Measurements from ENCODE around the gene DLGAP4. TPM values are rescaled to one million over a fixed set of nuclear protein-coding genes. Genes with fewer than 3 reads are reported as not detected.

Gene DLGAP4
- total RNA-seq, 4 donors from 2014 or later, result 38.6 to 193 (median 80.5) TPM

DNA sequence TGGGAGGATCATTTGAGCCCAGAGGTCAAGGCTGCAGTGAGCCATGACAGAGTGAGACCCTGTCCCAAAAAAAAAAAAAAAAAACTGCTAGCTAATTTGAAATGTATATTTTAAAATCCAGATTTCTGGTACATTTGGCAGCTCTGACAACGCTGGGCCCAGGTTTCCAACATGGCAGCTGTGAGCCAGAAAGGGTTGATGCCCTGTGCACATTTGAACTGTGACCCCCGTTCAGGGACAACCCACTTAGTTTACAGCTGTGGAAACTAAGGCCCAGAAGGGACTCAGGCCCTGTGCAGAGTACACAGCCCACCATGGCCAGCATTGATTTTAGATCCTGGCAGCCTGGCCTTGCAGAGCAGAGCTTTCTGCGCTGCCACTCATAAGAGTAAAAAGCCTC lies 179.1 kb downstream of the DLGAP4 start:
- intact Hi-C loops (cut with DNase I; ENCODE audit: low total_unique reads), result no loop called here

DNA sequence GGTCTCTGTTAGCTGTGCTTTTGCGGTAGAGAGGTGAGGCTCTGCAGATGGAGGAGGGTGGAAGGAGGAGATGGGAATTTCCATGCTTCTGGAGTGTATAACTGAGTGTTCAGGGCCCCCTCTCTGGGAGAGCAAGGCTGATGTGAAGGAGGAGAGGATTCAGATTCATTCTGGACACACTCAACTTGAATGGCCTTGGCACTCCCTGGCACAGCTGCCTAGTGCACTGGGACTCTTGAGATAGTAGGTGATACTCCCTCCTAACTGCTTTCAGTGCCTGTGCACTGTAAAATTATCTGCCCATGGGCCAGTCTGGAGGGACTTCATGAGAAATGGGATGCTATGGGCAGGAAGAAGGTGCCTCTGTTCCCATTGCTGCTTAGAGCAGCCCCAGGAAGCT lies 180.9 kb downstream of the DLGAP4 start:
- H3K4me3 ChIP-seq, result no peak overlapping the region
- TF ChIP-seq, protein P1, sequence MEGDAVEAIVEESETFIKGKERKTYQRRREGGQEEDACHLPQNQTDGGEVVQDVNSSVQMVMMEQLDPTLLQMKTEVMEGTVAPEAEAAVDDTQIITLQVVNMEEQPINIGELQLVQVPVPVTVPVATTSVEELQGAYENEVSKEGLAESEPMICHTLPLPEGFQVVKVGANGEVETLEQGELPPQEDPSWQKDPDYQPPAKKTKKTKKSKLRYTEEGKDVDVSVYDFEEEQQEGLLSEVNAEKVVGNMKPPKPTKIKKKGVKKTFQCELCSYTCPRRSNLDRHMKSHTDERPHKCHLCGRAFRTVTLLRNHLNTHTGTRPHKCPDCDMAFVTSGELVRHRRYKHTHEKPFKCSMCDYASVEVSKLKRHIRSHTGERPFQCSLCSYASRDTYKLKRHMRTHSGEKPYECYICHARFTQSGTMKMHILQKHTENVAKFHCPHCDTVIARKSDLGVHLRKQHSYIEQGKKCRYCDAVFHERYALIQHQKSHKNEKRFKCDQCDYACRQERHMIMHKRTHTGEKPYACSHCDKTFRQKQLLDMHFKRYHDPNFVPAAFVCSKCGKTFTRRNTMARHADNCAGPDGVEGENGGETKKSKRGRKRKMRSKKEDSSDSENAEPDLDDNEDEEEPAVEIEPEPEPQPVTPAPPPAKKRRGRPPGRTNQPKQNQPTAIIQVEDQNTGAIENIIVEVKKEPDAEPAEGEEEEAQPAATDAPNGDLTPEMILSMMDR (IDR thresholded peaks at IDR 0.05), result no peak
- TF ChIP-seq POLR2A (IDR thresholded peaks at IDR 0.05), result no peak
- H3K36me3 ChIP-seq, result no peaks in the 10 kb centered on the region
- H3K27ac ChIP-seq, result no peak overlapping the region
- intact Hi-C loops (cut with DNase I; ENCODE audit: low total_unique reads), result no loop called here
- H3K27me3 ChIP-seq, result no peaks in the 10 kb centered on the region
- H3K4me1 ChIP-seq, result peaks cover 8 to 16% of the 10 kb centered on the region in 2 donors
- no peak for DNase-seq
- H3K9me3 ChIP-seq, result no peaks in the 10 kb centered on the region

More for the DNA sequence above, 179.1 kb downstream of the DLGAP4 start:
- TF ChIP-seq POLR2A (IDR thresholded peaks at IDR 0.05), result no peak
- TF ChIP-seq, protein P1 (IDR thresholded peaks at IDR 0.05), result no peak
- Histone ChIP-seq H3K36me3 (no peaks in the 10 kb centered on the region), H3K9me3 (no peaks in the 10 kb centered on the region), H3K4me1 (peaks cover 8 to 11% of the 10 kb centered on the region in 2 donors), H3K4me3 (no peak overlapping the region), H3K27me3 (no peaks in the 10 kb centered on the region), H3K27ac (no peak overlapping the region)
- DNase-seq, result no peak

DNA sequence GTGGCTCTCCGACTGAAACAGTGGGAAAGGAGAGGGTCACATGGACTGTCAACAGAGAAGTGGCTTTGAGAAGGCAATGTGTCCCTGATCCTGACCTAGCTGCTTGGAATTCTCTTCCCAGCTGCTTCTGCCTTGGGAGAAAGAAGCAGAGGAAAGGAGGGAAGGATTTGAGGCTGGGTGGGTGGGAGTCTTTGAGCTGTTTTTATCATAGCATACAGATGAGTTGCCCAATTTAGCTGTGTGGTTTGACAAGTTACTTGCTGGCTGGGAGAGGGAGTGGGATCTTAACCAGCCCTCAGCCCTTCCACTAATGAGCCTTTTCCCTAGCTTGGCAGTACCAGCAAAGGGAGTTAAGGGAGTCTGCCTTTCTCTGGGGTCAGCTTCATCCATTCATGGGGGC lies 184.1 kb downstream of the DLGAP4 start:
- TF ChIP-seq, protein P1 (IDR thresholded peaks at IDR 0.05), result no peak
- TF ChIP-seq POLR2A (IDR thresholded peaks at IDR 0.05), result no peak
- Histone ChIP-seq H3K36me3 (no peaks in the 10 kb centered on the region), H3K27ac (peak overlapping the region; percentile 23 to 44), H3K4me1 (peaks cover 6 to 8% of the 10 kb centered on the region in 2 donors), H3K27me3 (no peaks in the 10 kb centered on the region), H3K4me3 (no peak overlapping the region), H3K9me3 (no peaks in the 10 kb centered on the region)
- intact Hi-C loops (cut with DNase I; ENCODE audit: low total_unique reads), result no loop called here
- DNase-seq, result no peak

DNA sequence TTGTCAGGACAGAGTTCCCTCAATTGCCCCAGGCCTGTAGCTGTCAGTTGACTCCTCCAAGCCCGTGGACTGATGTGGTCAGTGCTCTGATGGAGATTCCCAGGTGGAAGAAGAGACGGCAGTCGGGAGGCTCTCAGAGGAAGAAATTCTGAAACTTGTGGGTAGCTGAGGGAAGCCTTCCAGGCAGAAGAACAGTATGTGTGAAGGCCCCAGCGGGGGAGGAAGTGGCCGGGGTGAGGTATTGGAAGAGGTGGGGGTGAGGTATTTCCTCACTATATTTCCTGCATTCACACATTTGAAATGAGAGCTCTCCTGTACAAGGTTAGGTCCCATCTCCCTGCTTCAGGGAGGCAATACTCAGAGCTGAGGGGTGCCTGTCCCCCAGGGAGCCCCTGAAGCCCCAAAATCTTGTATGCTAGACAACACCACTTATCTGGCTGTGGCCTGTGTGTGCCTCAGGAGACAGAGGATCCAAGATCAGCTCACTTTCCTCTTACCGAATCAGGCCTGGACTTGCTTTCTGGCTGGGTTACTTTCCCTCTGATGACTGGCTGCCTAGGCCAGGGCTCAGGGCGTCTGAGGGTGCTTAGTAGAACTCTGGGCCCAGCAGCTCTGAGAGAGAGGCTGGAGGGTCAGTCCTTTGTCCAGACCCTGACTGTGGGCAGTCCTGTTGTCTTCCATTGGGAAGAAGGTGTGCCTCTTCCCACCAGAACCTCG lies 185.9 kb downstream of the DLGAP4 start:
- peaks cover 0 to 6% of the 10 kb centered on the region in 2 donors for H3K4me1 ChIP-seq
- no peak overlapping the region for H3K4me3 ChIP-seq
- no peak for DNase-seq
- no peaks in the 10 kb centered on the region for H3K36me3 ChIP-seq
- no peaks in the 10 kb centered on the region for H3K9me3 ChIP-seq
- intact Hi-C loops (cut with DNase I; ENCODE audit: low total_unique reads), result no loop called here
- H3K27me3 ChIP-seq, result no peaks in the 10 kb centered on the region
- peak overlapping the region; percentile 65 to 75 for H3K27ac ChIP-seq
- TF ChIP-seq, protein P1 (IDR thresholded peaks at IDR 0.05), result no peak
- no peak for TF ChIP-seq POLR2A (IDR thresholded peaks at IDR 0.05)

DNA sequence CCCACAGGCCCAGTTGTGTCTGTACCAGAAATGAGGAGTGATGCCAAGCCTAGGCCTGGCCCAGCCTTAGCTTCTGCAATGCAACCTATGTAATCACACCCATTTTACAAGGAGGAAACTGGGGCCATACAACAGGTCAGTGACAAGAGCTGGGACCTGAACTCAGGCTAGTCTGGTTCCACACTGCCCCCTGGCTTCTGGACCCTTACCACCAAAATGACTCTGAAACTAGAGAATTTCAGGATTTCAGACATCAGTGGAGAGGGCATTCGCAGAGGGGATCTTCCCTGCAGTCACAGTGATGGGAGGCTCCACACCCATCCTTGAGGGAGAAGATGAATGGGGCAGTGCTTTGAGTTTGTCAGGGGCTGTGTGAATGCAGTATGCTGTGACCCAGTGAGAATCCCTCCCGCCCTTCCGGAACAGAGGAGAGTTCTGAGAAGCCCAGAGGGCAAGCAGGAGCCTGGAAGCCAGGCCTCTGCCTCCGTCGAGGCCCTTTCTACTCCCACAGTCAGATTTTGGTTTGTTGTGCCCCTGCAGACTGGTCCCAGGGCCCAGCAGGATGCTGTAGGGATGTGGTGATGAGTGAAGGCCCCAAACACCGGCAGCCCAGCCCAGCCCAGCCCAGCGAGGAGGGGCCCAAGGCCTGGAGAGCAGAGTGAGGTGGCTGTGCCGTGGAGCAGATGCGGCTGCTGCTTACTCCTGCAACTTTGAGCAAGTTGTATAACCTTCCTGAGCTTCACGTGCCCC lies 187.1 kb downstream of the DLGAP4 start:
- H3K27me3 ChIP-seq, result no peaks in the 10 kb centered on the region
- no peaks in the 10 kb centered on the region for H3K9me3 ChIP-seq
- H3K36me3 ChIP-seq, result no peaks in the 10 kb centered on the region
- H3K27ac ChIP-seq, result peak overlapping the region; percentile 65 to 75
- H3K4me3 ChIP-seq, result no peak overlapping the region
- TF ChIP-seq POLR2A (IDR thresholded peaks at IDR 0.05), result no peak
- TF ChIP-seq, protein P1 (IDR thresholded peaks at IDR 0.05), result peak; percentile 16 to 48 (median 27)
- H3K4me1 ChIP-seq, result peaks cover 0 to 6% of the 10 kb centered on the region in 2 donors
- no peak for DNase-seq
- intact Hi-C loops (cut with DNase I; ENCODE audit: low total_unique reads), result no loop called here
